Activated CD8-positive, alpha-beta T cell treated with anti-CD3 and anti-CD28 coated beads for 36 hours (primary cell): ENCODE results near the gene ABCD4. TPM values are rescaled to one million over a fixed set of nuclear protein-coding genes. Genes with fewer than 3 reads are reported as not detected.

Experiments used
- ATAC-seq: fragments of 200-7000 bp; cut with Tn5 transposase; one replicate; pipeline ENCODE4 v1.10.0; 2021; ENCODE audit warnings: mild to moderate bottlenecking, moderate library complexity
- CTCF ChIA-PET: fragments of 350-600 bp; sonication (Branson Sonifier 250); formaldehyde crosslinking; loops from one replicate; lab custom pipeline; 2021; ENCODE audit warnings: antibody characterized with exemption; lab: Charles Lee
- POLR2A ChIA-PET: fragments of 350-600 bp; sonication (Branson Sonifier 250); formaldehyde crosslinking; loops from one replicate; lab custom pipeline; 2021; ENCODE audit warnings: antibody characterized with exemption; lab: Charles Lee
- DNase-seq: peaks from one replicate; pipeline ENCODE4 v3.0.0-alpha.2; 2020
- H3K27ac Mint-ChIP-seq: one replicate; pipeline ENCODE4 v1.8.0; 2021; ENCODE audit warnings: mild to moderate bottlenecking, mixed read lengths
- H3K27me3 Mint-ChIP-seq: one replicate; pipeline ENCODE4 v1.8.0; 2021; ENCODE audit warnings: mixed read lengths
- H3K36me3 Mint-ChIP-seq: one replicate; pipeline ENCODE4 v1.8.0; 2021; ENCODE audit warnings: low read depth, mixed read lengths
- H3K4me1 Mint-ChIP-seq: one replicate; pipeline ENCODE4 v1.8.0; 2021; ENCODE audit warnings: low read depth, mixed read lengths
- H3K4me3 Mint-ChIP-seq: one replicate; pipeline ENCODE4 v1.8.0; 2021; ENCODE audit warnings: mild to moderate bottlenecking, moderate library complexity, mixed read lengths
- H3K9me3 Mint-ChIP-seq: one replicate; pipeline ENCODE4 v1.8.0; 2021; ENCODE audit warnings: mixed read lengths
- intact Hi-C: fragments of 100-400 bp; cut with micrococcal nuclease; formaldehyde crosslinking; loops from one replicate; pipeline ENCODE4 v1.10.0; 2022
- total RNA-seq, 2 experiments: library from RNA; stranded (reverse); gene quantifications; one replicate each; pipeline ENCODE4 v1.2.3, GENCODE V29; 2021
- TF ChIP-seq, protein P1 (sequence below): fragments of 200-600 bp; IDR thresholded peaks from one replicate; pipeline ENCODE4 v1.8.0; 2022; ENCODE audit warnings: antibody characterized with exemption, mild to moderate bottlenecking

Gene ABCD4
- total RNA-seq, 2 experiments from 2014 or later: 44.6 to 46.0 TPM

DNA sequence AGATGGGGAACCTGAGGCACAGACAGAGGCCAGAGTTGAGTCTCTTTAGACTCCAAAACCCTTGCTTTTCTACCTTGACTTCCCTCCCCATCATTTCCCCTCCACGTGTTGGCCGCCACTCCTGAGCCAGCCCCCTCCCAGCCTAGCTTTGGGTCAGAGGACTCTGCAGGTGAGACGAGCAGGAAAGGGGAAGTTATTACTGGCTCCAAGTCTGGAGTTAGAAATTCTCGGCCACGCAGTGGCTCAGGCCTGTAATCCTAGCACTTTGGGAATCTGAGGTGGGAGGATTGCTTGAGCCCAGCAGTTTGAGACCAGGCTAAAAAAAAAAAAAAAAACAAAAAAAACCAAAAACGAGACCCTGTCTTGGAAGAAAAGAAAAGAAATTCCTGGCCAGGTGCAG is 54.7 kb downstream of the ABCD4 start:
- POLR2A ChIA-PET: interaction anchor here (1.1 kb wide), 1 partner anchor 34 kb away, joined by 3 read pairs; no protein-coding TSS in a partner anchor
- CTCF ChIA-PET: interaction anchor here (1.5 to 3.5 kb wide), 2 partner anchors 8 to 136 kb away, joined by 6 to 13 read pairs; no protein-coding TSS in a partner anchor
- Mint-ChIP-seq H3K27ac (no peak overlapping the region), H3K9me3 (no peaks in the 10 kb centered on the region), H3K4me1 (peaks cover 6% of the 10 kb centered on the region), H3K27me3 (peaks cover 44% of the 10 kb centered on the region), H3K36me3 (no peaks in the 10 kb centered on the region), H3K4me3 (no peak overlapping the region)
- DNase-seq (no peak), ATAC-seq (no peak)
- TF ChIP-seq, protein P1, sequence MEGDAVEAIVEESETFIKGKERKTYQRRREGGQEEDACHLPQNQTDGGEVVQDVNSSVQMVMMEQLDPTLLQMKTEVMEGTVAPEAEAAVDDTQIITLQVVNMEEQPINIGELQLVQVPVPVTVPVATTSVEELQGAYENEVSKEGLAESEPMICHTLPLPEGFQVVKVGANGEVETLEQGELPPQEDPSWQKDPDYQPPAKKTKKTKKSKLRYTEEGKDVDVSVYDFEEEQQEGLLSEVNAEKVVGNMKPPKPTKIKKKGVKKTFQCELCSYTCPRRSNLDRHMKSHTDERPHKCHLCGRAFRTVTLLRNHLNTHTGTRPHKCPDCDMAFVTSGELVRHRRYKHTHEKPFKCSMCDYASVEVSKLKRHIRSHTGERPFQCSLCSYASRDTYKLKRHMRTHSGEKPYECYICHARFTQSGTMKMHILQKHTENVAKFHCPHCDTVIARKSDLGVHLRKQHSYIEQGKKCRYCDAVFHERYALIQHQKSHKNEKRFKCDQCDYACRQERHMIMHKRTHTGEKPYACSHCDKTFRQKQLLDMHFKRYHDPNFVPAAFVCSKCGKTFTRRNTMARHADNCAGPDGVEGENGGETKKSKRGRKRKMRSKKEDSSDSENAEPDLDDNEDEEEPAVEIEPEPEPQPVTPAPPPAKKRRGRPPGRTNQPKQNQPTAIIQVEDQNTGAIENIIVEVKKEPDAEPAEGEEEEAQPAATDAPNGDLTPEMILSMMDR: no peak
- intact Hi-C loops: no loop called here

DNA sequence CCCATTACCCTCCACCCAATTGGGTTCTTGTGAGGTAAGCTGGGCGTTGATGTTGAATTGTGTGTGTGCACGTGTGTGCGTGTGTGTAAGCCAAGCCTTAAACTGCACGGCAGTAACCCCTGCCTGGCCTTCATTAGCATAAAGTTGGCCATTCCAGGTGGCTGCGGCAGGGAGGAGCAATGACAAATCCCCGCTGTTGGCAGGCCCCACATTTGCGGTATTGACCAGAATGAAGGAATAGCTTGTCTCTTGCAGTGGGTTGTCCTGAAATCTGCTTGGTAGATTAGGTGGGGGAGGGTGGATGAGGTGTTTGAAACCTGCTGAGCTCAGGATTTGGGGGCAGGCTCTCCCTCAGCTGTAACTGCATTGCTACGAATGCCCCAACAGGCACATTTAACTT is 56.2 kb downstream of the ABCD4 start:
- H3K4me1 Mint-ChIP-seq: peaks cover 9% of the 10 kb centered on the region
- H3K27me3 Mint-ChIP-seq: peaks cover 55% of the 10 kb centered on the region
- no peak for ATAC-seq
- H3K9me3 Mint-ChIP-seq: no peaks in the 10 kb centered on the region
- DNase-seq: no peak
- TF ChIP-seq, protein P1: no peak
- intact Hi-C loops: no loop called here
- H3K36me3 Mint-ChIP-seq: no peaks in the 10 kb centered on the region
- H3K4me3 Mint-ChIP-seq: no peak overlapping the region
- POLR2A ChIA-PET: no interaction called here
- CTCF ChIA-PET: interaction anchor here (0.8 to 3.5 kb wide), 3 partner anchors 10 to 39 kb away, joined by 3 to 13 read pairs (median 3); no protein-coding TSS in a partner anchor
- no peak overlapping the region for H3K27ac Mint-ChIP-seq

DNA sequence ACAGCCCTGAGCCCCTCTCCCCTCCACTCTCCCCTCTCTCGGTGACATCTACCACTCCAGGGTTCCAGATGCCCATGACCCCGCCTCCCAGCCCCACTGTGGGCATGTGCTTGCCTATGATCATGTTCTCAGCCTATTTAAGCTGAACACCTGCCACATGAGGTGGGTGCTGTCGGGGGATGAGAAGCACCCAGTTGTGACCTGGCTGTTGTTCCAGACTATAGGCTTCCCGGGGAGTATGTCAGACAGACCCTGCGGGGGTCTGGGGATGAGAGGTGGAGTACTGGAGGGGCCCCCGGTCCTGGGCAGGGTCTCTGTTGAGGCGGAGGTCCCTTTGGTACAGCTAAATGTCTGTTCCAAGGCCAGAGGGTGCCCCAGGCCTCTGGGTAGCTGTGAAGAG is 57.4 kb downstream of the ABCD4 start:
- no peak overlapping the region for H3K27ac Mint-ChIP-seq
- DNase-seq (no peak), ATAC-seq (no peak)
- H3K36me3 Mint-ChIP-seq: no peaks in the 10 kb centered on the region
- POLR2A ChIA-PET: no interaction called here
- no peaks in the 10 kb centered on the region for H3K9me3 Mint-ChIP-seq
- intact Hi-C loops: no loop called here
- CTCF ChIA-PET: interaction anchor here (3.5 kb wide), 1 partner anchor 11 kb away, joined by 13 read pairs; no protein-coding TSS in a partner anchor
- H3K27me3 Mint-ChIP-seq: peaks cover 58% of the 10 kb centered on the region
- TF ChIP-seq, protein P1: no peak
- peaks cover 11% of the 10 kb centered on the region for H3K4me1 Mint-ChIP-seq
- H3K4me3 Mint-ChIP-seq: no peak overlapping the region

DNA sequence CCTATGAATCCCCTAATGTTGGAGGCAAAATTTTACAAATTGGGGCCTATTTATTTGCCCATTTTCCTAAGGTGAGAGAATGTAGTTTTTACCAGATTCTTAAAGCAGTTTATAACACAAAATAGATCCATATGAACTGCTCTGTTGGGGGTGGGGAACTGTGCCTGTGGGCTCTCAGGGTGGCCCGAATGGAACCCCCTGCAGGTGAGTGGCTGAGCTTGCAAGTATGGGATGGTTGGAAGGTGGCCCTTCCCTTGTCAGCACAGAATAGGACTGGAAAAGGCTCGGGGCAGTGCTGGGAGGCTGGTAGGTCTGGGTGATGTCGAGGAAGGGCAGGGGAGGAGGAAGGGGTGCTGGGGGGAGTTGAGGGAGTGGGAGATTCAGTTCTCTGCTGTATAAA is 58.6 kb downstream of the ABCD4 start:
- intact Hi-C loops: no loop called here
- H3K27ac Mint-ChIP-seq: no peak overlapping the region
- H3K27me3 Mint-ChIP-seq: peaks cover 59% of the 10 kb centered on the region
- ChIA-PET POLR2A (interaction anchor here (0.6 to 0.9 kb wide), 2 partner anchors 61 to 244 kb away, joined by 3 read pairs; no protein-coding TSS in a partner anchor), CTCF (interaction anchor here (0.8 kb wide), 1 partner anchor 27 kb away, joined by 3 read pairs; no protein-coding TSS in a partner anchor)
- no peaks in the 10 kb centered on the region for H3K36me3 Mint-ChIP-seq
- no peaks in the 10 kb centered on the region for H3K9me3 Mint-ChIP-seq
- TF ChIP-seq, protein P1: no peak
- peaks cover 11% of the 10 kb centered on the region for H3K4me1 Mint-ChIP-seq
- H3K4me3 Mint-ChIP-seq: no peak overlapping the region
- ATAC-seq: no peak
- DNase-seq: no peak

DNA sequence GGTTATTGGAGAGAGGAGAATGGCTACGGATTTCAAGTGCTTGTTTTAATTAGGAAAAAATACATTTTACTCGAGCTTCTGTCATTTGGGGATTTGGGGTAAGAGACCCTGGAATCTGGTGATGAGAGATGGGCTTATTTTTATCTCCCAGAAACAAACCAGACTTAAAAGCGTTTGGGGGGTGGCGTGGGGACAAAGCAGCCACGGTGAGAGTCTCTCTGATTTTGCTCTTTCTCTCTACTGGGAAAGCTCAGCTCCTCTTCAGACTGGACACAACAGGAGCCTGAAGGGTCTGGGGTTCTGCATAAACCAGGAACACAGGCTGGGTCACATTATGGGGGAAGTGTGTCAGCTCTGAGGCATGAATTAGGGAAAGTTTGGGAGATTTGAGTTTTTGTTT is 59.7 kb downstream of the ABCD4 start:
- Mint-ChIP-seq H3K36me3 (no peaks in the 10 kb centered on the region), H3K27ac (no peak overlapping the region), H3K4me3 (no peak overlapping the region), H3K27me3 (peaks cover 66% of the 10 kb centered on the region), H3K4me1 (peaks cover 11% of the 10 kb centered on the region), H3K9me3 (no peaks in the 10 kb centered on the region)
- ATAC-seq (no peak), DNase-seq (no peak)
- intact Hi-C loops: no loop called here
- POLR2A ChIA-PET: interaction anchor here (0.6 kb wide), 1 partner anchor 9 kb away, joined by 3 read pairs; no protein-coding TSS in a partner anchor
- CTCF ChIA-PET: no interaction called here
- TF ChIP-seq, protein P1: no peak
